HL-60 (cell line): ENCODE results near the gene TENT4B.

Source experiments
- POLR2AphosphoS5 ChIP-seq: IDR thresholded peaks from 2 replicates; pipeline ENCODE4 v1.6.1; 2012; ENCODE audit warnings: low read depth
- REST ChIP-seq: IDR thresholded peaks from 2 replicates; pipeline ENCODE4 v1.6.1; 2012; ENCODE audit warnings: low read depth; ENCODE audit not compliant: insufficient replicate concordance
- TF ChIP-seq, protein P1 (sequence below): IDR thresholded peaks from one replicate; pipeline ENCODE4 v1.5.1; 2011; ENCODE audit warnings: low read length, control low read depth, inconsistent platforms; ENCODE audit not compliant: insufficient read depth

- TF ChIP-seq, protein P1, sequence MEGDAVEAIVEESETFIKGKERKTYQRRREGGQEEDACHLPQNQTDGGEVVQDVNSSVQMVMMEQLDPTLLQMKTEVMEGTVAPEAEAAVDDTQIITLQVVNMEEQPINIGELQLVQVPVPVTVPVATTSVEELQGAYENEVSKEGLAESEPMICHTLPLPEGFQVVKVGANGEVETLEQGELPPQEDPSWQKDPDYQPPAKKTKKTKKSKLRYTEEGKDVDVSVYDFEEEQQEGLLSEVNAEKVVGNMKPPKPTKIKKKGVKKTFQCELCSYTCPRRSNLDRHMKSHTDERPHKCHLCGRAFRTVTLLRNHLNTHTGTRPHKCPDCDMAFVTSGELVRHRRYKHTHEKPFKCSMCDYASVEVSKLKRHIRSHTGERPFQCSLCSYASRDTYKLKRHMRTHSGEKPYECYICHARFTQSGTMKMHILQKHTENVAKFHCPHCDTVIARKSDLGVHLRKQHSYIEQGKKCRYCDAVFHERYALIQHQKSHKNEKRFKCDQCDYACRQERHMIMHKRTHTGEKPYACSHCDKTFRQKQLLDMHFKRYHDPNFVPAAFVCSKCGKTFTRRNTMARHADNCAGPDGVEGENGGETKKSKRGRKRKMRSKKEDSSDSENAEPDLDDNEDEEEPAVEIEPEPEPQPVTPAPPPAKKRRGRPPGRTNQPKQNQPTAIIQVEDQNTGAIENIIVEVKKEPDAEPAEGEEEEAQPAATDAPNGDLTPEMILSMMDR: no peak
- TF ChIP-seq POLR2AphosphoS5 (no peak), REST (no peak)
These were observed 110.2 kb downstream of the TENT4B start for GRCh38 chr16:50263060-50263909.
